NCI-H1092 (cell line): ENCODE measurements around the gene SULT4A1.

ENCODE experiments used
- DNase-seq: peaks from one replicate; lab custom pipeline; 2025; lab: John Stamatoyannopoulos, UW

SULT4A1 gene

GRCh38 chr22:43828725-43828997 lies 33.7 kb downstream of the SULT4A1 start:
- DNase-seq, result no peak

GRCh38 chr22:43827926-43828724 lies 34.2 kb downstream of the SULT4A1 start:
- no peak for DNase-seq

GRCh38 chr22:43827003-43827735 lies 35.1 kb downstream of the SULT4A1 start:
- DNase-seq, result no peak

GRCh38 chr22:43826142-43827002 lies 35.9 kb downstream of the SULT4A1 start:
- DNase-seq, result no peak

GRCh38 chr22:43825651-43826050 lies 36.7 kb downstream of the SULT4A1 start:
- no peak for DNase-seq

GRCh38 chr22:43824724-43825420 lies 37.4 kb downstream of the SULT4A1 start:
- DNase-seq, result no peak

- no peak for DNase-seq
Measured at GRCh38 chr22:43823911-43824665, 38.2 kb downstream of the SULT4A1 start.

GRCh38 chr22:43823353-43823908 lies 38.9 kb downstream of the SULT4A1 start:
- no peak for DNase-seq

- DNase-seq, result no peak
Measured at GRCh38 chr22:43821606-43822425, 40.5 kb downstream of the SULT4A1 start.

GRCh38 chr22:43820651-43821305 lies 41.5 kb downstream of the SULT4A1 start:
- DNase-seq, result no peak

- DNase-seq, result no peak
Measured at GRCh38 chr22:43819931-43820640, 42.2 kb downstream of the SULT4A1 start.

GRCh38 chr22:43819421-43819921 lies 42.8 kb downstream of the SULT4A1 start:
- no peak for DNase-seq

- DNase-seq, result no peak
Measured at GRCh38 chr22:43818981-43819380, 43.3 kb downstream of the SULT4A1 start.

GRCh38 chr22:43817402-43817801 lies 44.9 kb downstream of the SULT4A1 start:
- DNase-seq, result no peak

- no peak for DNase-seq
Measured at GRCh38 chr22:43814264-43814663, 48.0 kb downstream of the SULT4A1 start.

GRCh38 chr22:43812890-43813289 lies 49.4 kb downstream of the SULT4A1 start:
- no peak for DNase-seq

- DNase-seq, result peak; percentile 71
Measured at GRCh38 chr22:43812149-43812842, 50.0 kb downstream of the SULT4A1 start, which contains the start of gene EFCAB6. EFCAB6 (minus strand) TSS chr22:43812305; CDS start chr22:43782318, 29,987 bp downstream.

- DNase-seq, result no peak
Measured at GRCh38 chr22:43811777-43812148, 50.5 kb downstream of the SULT4A1 start.
